Nephron progenitor cell (in vitro differentiated cells): ENCODE measurements around the gene NRTN.
A peak's percentile ranks its signal among the peaks of the same experiment; 100 is the strongest.
"Not testable (repeated sequence)": the region's sequence is repeated elsewhere in the genome, so short reads cannot be mapped to it uniquely, and the experiment has no call there.

Experiments used
- DNase-seq: peaks from one replicate; pipeline ENCODE4 v3.0.0; 2021
- H3K27ac Mint-ChIP-seq: 2 replicates; pipeline ENCODE4 v1.8.0; 2021; ENCODE audit warnings: mild to moderate bottlenecking, moderate library complexity, mixed read lengths
- H3K27me3 Mint-ChIP-seq: 2 replicates; pipeline ENCODE4 v1.8.0; 2021; ENCODE audit warnings: mild to moderate bottlenecking, low read depth, mixed read lengths; ENCODE audit not compliant: poor library complexity
- H3K36me3 Mint-ChIP-seq: 2 replicates; pipeline ENCODE4 v1.8.0; 2021; ENCODE audit warnings: low read depth, mixed read lengths
- H3K4me1 Mint-ChIP-seq: 2 replicates; pipeline ENCODE4 v1.8.0; 2021; ENCODE audit warnings: mixed read lengths
- H3K4me3 Mint-ChIP-seq: 2 replicates; pipeline ENCODE4 v1.8.0; 2021; ENCODE audit warnings: mild to moderate bottlenecking, moderate library complexity, mixed read lengths
- H3K9me3 Mint-ChIP-seq: 2 replicates; pipeline ENCODE4 v1.8.0; 2021; ENCODE audit warnings: mild to moderate bottlenecking, moderate library complexity, mixed read lengths
- CTCF ChIP-seq: fragments of 200-600 bp; sonication (generic); IDR thresholded peaks from 2 replicates; pipeline ENCODE4 v1.5.0; 2021; ENCODE audit warnings: antibody characterized with exemption

Gene NRTN

GRCh38 chr19:5843295-5843927 lies 38.5 kb downstream of the NRTN start:
- DNase-seq = no peak
- Mint-ChIP-seq H3K9me3 (no peaks in the 10 kb centered on the region), H3K4me1 (peaks cover 2% of the 10 kb centered on the region), H3K27me3 (no peaks in the 10 kb centered on the region), H3K36me3 (no peaks in the 10 kb centered on the region), H3K27ac (no peak overlapping the region), H3K4me3 (no peak overlapping the region)
- no peak for TF ChIP-seq CTCF

GRCh38 chr19:5844456-5845433 lies 39.9 kb downstream of the NRTN start:
- Mint-ChIP-seq H3K9me3 (no peaks in the 10 kb centered on the region), H3K27me3 (no peaks in the 10 kb centered on the region), H3K27ac (no peak overlapping the region), H3K4me1 (no peaks in the 10 kb centered on the region), H3K36me3 (no peaks in the 10 kb centered on the region), H3K4me3 (no peak overlapping the region)
- no peak for DNase-seq
- no peak for TF ChIP-seq CTCF

- H3K36me3 Mint-ChIP-seq, H3K4me3 Mint-ChIP-seq, DNase-seq, H3K27ac Mint-ChIP-seq, H3K4me1 Mint-ChIP-seq, H3K27me3 Mint-ChIP-seq, H3K9me3 Mint-ChIP-seq: not testable (repeated sequence)
These were observed 43.0 kb downstream of the NRTN start for GRCh38 chr19:5847846-5848245.

GRCh38 chr19:5848621-5849020 lies 43.8 kb downstream of the NRTN start:
- peaks cover 14% of the 10 kb centered on the region for H3K4me1 Mint-ChIP-seq
- not testable (repeated sequence) for H3K27ac Mint-ChIP-seq, H3K36me3 Mint-ChIP-seq, H3K4me3 Mint-ChIP-seq, H3K27me3 Mint-ChIP-seq, H3K9me3 Mint-ChIP-seq, DNase-seq

- Mint-ChIP-seq H3K4me1 (peaks cover 23% of the 10 kb centered on the region), H3K4me3 (no peak overlapping the region), H3K27me3 (peaks cover 5% of the 10 kb centered on the region), H3K9me3 (no peaks in the 10 kb centered on the region), H3K36me3 (no peaks in the 10 kb centered on the region), H3K27ac (no peak overlapping the region)
- no peak for DNase-seq
- TF ChIP-seq CTCF = no peak
These were observed 45.3 kb downstream of the NRTN start for GRCh38 chr19:5850189-5850588.

- no peak for TF ChIP-seq CTCF
- no peaks in the 10 kb centered on the region for H3K9me3 Mint-ChIP-seq
- DNase-seq = no peak
- peak overlapping the region; percentile 30 for H3K27ac Mint-ChIP-seq
- peaks cover 23% of the 10 kb centered on the region for H3K4me1 Mint-ChIP-seq
- H3K4me3 Mint-ChIP-seq = no peak overlapping the region
- no peaks in the 10 kb centered on the region for H3K36me3 Mint-ChIP-seq
- H3K27me3 Mint-ChIP-seq = peaks cover 5% of the 10 kb centered on the region
These were observed 46.0 kb downstream of the NRTN start for GRCh38 chr19:5850743-5851293.
